HK-2 (cell line): Measurements from ENCODE around the gene FAM219A.
"Not testable (repeated sequence)": the region's sequence is repeated elsewhere in the genome, so short reads cannot be mapped to it uniquely, and the experiment has no call there.

Experiments
- DNase-seq: peaks from one replicate; pipeline ENCODE4 v3.0.0-alpha.2; 2018; ENCODE audit not compliant: unreplicated experiment

The FAM219A gene

GRCh38 chr9:34484678-34485077 is 26.3 kb upstream of the FAM219A start:
- no peak for DNase-seq

GRCh38 chr9:34482746-34483145 is 24.4 kb upstream of the FAM219A start:
- DNase-seq = not testable (repeated sequence)

GRCh38 chr9:34481620-34482019 is 23.2 kb upstream of the FAM219A start:
- DNase-seq = not testable (repeated sequence)

GRCh38 chr9:34479431-34479866 is 21.1 kb upstream of the FAM219A start:
- DNase-seq = no peak

- no peak for DNase-seq
These were observed 19.2 kb upstream of the FAM219A start for GRCh38 chr9:34477541-34477940.

- no peak for DNase-seq
These were observed 16.7 kb upstream of the FAM219A start for GRCh38 chr9:34475097-34475496.

- DNase-seq = no peak
These were observed 7.1 kb upstream of the FAM219A start for GRCh38 chr9:34465468-34465867.

GRCh38 chr9:34464571-34464970 is 6.2 kb upstream of the FAM219A start:
- no peak for DNase-seq

GRCh38 chr9:34463901-34464232 is 5.5 kb upstream of the FAM219A start:
- no peak for DNase-seq

- no peak for DNase-seq
These were observed 4.9 kb upstream of the FAM219A start for GRCh38 chr9:34463098-34463900.

GRCh38 chr9:34459941-34460340 is 1.6 kb upstream of the FAM219A start:
- no peak for DNase-seq

- DNase-seq = no peak
These were observed 986 bp upstream of the FAM219A start for GRCh38 chr9:34459356-34459755.

- DNase-seq = no peak
These were observed 580 bp upstream of the FAM219A start for GRCh38 chr9:34458959-34459340.

GRCh38 chr9:34457266-34458012 is 931 bp downstream of the FAM219A start:
- peak; percentile 68 for DNase-seq

GRCh38 chr9:34456746-34457145 is 1.6 kb downstream of the FAM219A start:
- DNase-seq = no peak

GRCh38 chr9:34456151-34456550 is 2.2 kb downstream of the FAM219A start:
- no peak for DNase-seq

GRCh38 chr9:34454571-34455065 is 3.8 kb downstream of the FAM219A start:
- DNase-seq = peak; percentile 20

- DNase-seq = no peak
These were observed 5.8 kb downstream of the FAM219A start for GRCh38 chr9:34452568-34452967.

- no peak for DNase-seq
These were observed 6.8 kb downstream of the FAM219A start for GRCh38 chr9:34451545-34451944.

- no peak for DNase-seq
These were observed 7.2 kb downstream of the FAM219A start for GRCh38 chr9:34451135-34451534.

GRCh38 chr9:34450644-34451043 is 7.7 kb downstream of the FAM219A start:
- no peak for DNase-seq

- no peak for DNase-seq
These were observed 11.4 kb downstream of the FAM219A start for GRCh38 chr9:34446951-34447350.

- no peak for DNase-seq
These were observed 11.9 kb downstream of the FAM219A start for GRCh38 chr9:34446468-34446891.
